ENCODE measurements around the gene KLHDC7B. TPM values are rescaled to one million over a fixed set of nuclear protein-coding genes. Genes with fewer than 3 reads are reported as not detected.

Gene KLHDC7B
- total RNA-seq, 1 experiment from 2014 or later: 1.8 TPM

- ChIA-PET CTCF (no interaction called here), POLR2A (no interaction called here)
- ATAC-seq: peak; percentile 31; the same call in 1 of the 2 replicates
- TF ChIP-seq POLR2AphosphoS5 (IDR thresholded peaks at IDR 0.05; ENCODE audit: low read depth, low read length): no peak
- no peak for TF ChIP-seq TCF7L2 (IDR thresholded peaks at IDR 0.05; ENCODE audit: low read depth, low read length)
- TF ChIP-seq SIN3A (IDR thresholded peaks at IDR 0.05; ENCODE audit: borderline replicate concordance, insufficient read depth, low read depth, low read length): no peak
- TF ChIP-seq REST (IDR thresholded peaks at IDR 0.05; ENCODE audit: insufficient read depth in 1 of 2, low read depth in 2 of 2, low read length in 1 of 2): no peak
- no peak for TF ChIP-seq CTCF (IDR thresholded peaks at IDR 0.05)
- BruUV-seq (replicated peaks): TSS peak; percentile 85
- intact Hi-C loops (cut with micrococcal nuclease; ENCODE audit: unreplicated experiment): no loop called here
- Histone ChIP-seq H3K36me3 (ENCODE audit: control insufficient read depth, insufficient read depth, low read length) (peaks cover 4% of the 10 kb centered on the region), H3K27me3 (ENCODE audit: control insufficient read depth, insufficient read depth, low read length) (no peaks in the 10 kb centered on the region), H3K4me1 (ENCODE audit: control insufficient read depth, insufficient read depth, low read length) (peaks cover 5% of the 10 kb centered on the region), H3K4me3 (ENCODE audit: low read depth in 2 of 2, low read length in 2 of 2) (peak overlapping the region; percentile 85 to 91), H3K27ac (ENCODE audit: low read length) (peak overlapping the region; percentile 87), H3K9me3 (ENCODE audit: control insufficient read depth, insufficient read depth, low read depth, low read length) (no peaks in the 10 kb centered on the region)
- in situ Hi-C loops (cut with HindIII; ENCODE audit: low pct_unique_long_range_greater_than_20kb, low sequenced_read_pairs): no loop called here
- no peak for DNase-seq (ENCODE audit: low read depth, low spot score)
Measured at GRCh38 chr22:50506611-50507420, 38.9 kb upstream of the KLHDC7B start.

DNA sequence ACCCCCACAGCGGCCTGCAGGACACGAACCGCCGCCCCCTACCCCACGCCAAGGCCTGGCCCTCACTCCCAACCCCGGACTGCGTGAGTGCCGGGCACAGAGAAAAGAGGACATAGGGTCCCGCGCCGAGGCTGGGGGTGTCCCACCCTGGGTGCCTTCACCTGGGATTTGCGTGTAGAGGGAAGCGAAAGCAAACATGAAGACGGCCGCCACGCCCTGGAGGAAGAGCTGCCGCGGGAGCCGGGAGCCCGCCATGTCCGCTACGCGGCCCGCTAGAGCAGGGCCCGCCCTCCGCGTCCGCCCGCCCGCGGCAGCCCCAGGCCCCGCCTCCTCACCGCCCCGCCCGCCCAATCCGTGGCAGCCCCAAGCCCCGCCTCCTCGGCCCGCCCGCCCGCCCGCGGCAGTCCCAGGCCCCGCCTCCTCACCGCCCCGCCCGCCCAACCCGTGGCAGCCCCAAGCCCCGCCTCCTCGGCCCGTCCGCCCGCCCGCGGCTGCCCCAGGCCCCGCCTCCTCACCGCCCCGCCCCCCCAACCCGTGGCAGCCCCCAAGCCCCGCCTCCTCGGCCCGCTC, 38.2 kb upstream of the KLHDC7B start, which contains the start of gene LMF2:
TSS of gene LMF2 (minus strand) at position 282 of the 570 bp plus-strand sequence. CDS start at position 255, 27 bp downstream.
- intact Hi-C loops (cut with micrococcal nuclease; ENCODE audit: unreplicated experiment) (no loop called here), in situ Hi-C loops (cut with HindIII; ENCODE audit: low pct_unique_long_range_greater_than_20kb, low sequenced_read_pairs) (no loop called here)
- DNase-seq (ENCODE audit: low read depth, low spot score): no peak
- Histone ChIP-seq H3K27me3 (ENCODE audit: control insufficient read depth, insufficient read depth, low read length) (no peaks in the 10 kb centered on the region), H3K9me3 (ENCODE audit: control insufficient read depth, insufficient read depth, low read depth, low read length) (no peaks in the 10 kb centered on the region), H3K4me3 (ENCODE audit: low read depth in 2 of 2, low read length in 2 of 2) (peak within 1 kb of the TSS; percentile 85 to 91), H3K27ac (ENCODE audit: low read length) (peak within 1 kb of the TSS; percentile 87), H3K36me3 (ENCODE audit: control insufficient read depth, insufficient read depth, low read length) (peaks cover 4% of the 10 kb centered on the region), H3K4me1 (ENCODE audit: control insufficient read depth, insufficient read depth, low read length) (peaks cover 5% of the 10 kb centered on the region)
- BruUV-seq (replicated peaks): no TSS peak
- ATAC-seq: peak; percentile 85
- ChIA-PET POLR2A (interaction anchor here (0.6 to 0.7 kb wide), 3 partner anchors 15 to 33 kb away, joined by 3 to 6 read pairs (median 3); no protein-coding TSS in a partner anchor), CTCF (interaction anchor here (0.6 to 1.4 kb wide), 3 partner anchors 18 to 265 kb away, joined by 4 to 10 read pairs (median 6); partner anchors contain the start of gene SCO2)
- TF ChIP-seq REST (IDR thresholded peaks at IDR 0.05; ENCODE audit: insufficient read depth in 1 of 2, low read depth in 2 of 2, low read length in 1 of 2): no peak
- TF ChIP-seq CTCF (IDR thresholded peaks at IDR 0.05): no peak
- TF ChIP-seq SIN3A (IDR thresholded peaks at IDR 0.05; ENCODE audit: borderline replicate concordance, insufficient read depth, low read depth, low read length): peak; percentile 60; the same call in 1 of the 2 replicates

Data from Panc1 (cell line).